Adipocyte (in vitro differentiated cells): Measurements from ENCODE around the gene EPB41.
A peak's percentile ranks its signal among the peaks of the same experiment; 100 is the strongest.

Experiments used
- DNase-seq: peaks from one replicate; pipeline ENCODE4 v3.0.0-alpha.2; 2015; ENCODE audit warnings: low read depth
- H3K27me3 ChIP-seq: replicated peaks from 2 replicates; pipeline ENCODE4 v1.7.0; 2013; ENCODE audit warnings: mild to moderate bottlenecking, low read length, moderate library complexity; ENCODE audit not compliant: control insufficient read depth, insufficient read depth
- H3K36me3 ChIP-seq: 2 replicates; pipeline ENCODE4 v1.7.0; 2013; ENCODE audit warnings: low read length, mild to moderate bottlenecking, moderate library complexity; ENCODE audit not compliant: control insufficient read depth, insufficient read depth, severe bottlenecking
- H3K4me1 ChIP-seq: 2 replicates; pipeline ENCODE4 v1.7.0; 2013; ENCODE audit warnings: mild to moderate bottlenecking, low read length, moderate library complexity; ENCODE audit not compliant: control insufficient read depth, insufficient read depth
- H3K4me3 ChIP-seq: 2 replicates; pipeline ENCODE4 v1.7.0; 2013; ENCODE audit warnings: mild to moderate bottlenecking, low read length, moderate library complexity
- H3K9ac ChIP-seq: 2 replicates; pipeline ENCODE4 v1.7.0; 2013; ENCODE audit warnings: mild to moderate bottlenecking, low read length, moderate library complexity
- H3K9me3 ChIP-seq: 2 replicates; pipeline ENCODE4 v1.7.0; 2013; ENCODE audit warnings: mild to moderate bottlenecking, low read length, moderate library complexity; ENCODE audit not compliant: control insufficient read depth

The EPB41 gene

DNA sequence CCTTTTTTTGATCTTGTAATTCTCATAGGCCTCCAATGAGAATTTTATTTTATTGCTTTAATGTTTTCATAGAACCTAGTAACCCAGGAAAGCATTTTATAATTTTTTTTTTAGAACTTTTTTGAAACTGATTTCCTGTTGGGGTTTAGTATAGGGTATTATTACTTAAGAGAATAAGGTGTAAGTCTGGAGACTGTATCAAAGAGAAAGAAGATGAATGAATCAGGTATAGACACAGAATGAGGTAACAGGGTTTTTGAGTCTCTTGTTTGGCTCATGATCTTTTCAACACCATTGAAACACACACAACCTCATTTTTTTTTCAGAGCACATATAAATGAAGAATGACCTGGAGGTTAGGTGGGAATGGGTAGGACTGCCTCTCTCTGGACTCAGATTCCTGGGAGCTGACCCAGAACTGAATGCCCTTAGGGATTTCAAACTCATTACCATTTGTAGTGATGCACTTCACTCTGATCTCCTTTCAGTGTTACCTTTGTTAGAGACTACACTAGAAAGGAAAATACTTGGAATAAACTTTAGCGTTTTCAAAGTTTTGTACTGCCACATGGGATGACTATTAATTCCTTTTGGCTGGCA lies 51.0 kb downstream of the EPB41 start:
- DNase-seq = no peak
- no peaks in the 10 kb centered on the region for H3K27me3 ChIP-seq
- H3K4me3 ChIP-seq = no peak overlapping the region
- no peaks in the 10 kb centered on the region for H3K36me3 ChIP-seq
- H3K4me1 ChIP-seq = peaks cover 17% of the 10 kb centered on the region
- H3K9ac ChIP-seq = no peak overlapping the region
- H3K9me3 ChIP-seq = no peaks in the 10 kb centered on the region

- no peak overlapping the region for H3K9ac ChIP-seq
- no peak for DNase-seq
- no peak overlapping the region for H3K4me3 ChIP-seq
- no peaks in the 10 kb centered on the region for H3K27me3 ChIP-seq
- H3K36me3 ChIP-seq = no peaks in the 10 kb centered on the region
- H3K4me1 ChIP-seq = peaks cover 21% of the 10 kb centered on the region
- H3K9me3 ChIP-seq = no peaks in the 10 kb centered on the region
These were observed 52.2 kb downstream of the EPB41 start for GRCh38 chr1:28966617-28967016.

DNA sequence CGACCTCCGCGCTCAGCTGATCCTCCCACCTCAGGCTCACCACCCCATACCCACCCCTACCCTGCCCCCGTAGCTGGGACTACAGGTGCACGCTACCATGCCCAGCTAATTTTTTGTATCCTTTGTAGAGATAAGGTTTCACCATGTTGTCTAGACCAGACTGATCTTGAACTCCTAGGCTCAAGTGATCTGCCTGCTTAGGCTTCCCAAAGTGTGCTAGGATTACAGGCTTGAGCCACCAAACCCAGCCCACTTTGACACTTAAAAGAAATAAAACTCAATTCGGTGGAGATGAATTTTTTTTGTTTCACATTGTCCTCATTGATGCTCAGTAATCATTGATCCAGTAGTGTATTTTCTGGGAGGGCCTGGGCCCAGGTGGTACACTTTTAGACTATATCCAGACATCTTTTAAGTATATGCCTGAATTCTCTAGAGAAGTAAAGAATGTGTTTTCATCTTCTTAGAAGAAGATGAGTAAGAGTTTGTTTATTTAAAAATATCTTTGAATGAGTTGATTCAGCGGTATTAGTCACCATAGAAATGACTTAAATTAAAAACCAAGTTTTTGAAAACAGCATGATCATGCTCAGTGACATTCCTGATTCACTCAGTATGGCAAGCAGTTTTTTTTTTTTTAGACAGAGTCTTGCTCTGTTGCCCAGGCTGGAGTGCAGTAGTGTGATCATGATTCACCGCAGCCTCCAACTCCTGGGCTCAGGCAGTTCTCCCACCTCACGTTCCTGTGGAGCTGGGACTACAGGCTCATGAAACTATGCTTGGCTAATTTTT lies 57.8 kb downstream of the EPB41 start:
- H3K36me3 ChIP-seq = no peaks in the 10 kb centered on the region
- peaks cover 37% of the 10 kb centered on the region for H3K4me1 ChIP-seq
- H3K27me3 ChIP-seq = no peaks in the 10 kb centered on the region
- no peaks in the 10 kb centered on the region for H3K9me3 ChIP-seq
- no peak overlapping the region for H3K4me3 ChIP-seq
- peak; percentile 79 for DNase-seq
- H3K9ac ChIP-seq = peak overlapping the region; percentile 77

- no peaks in the 10 kb centered on the region for H3K27me3 ChIP-seq
- H3K4me1 ChIP-seq = peaks cover 42% of the 10 kb centered on the region
- no peaks in the 10 kb centered on the region for H3K9me3 ChIP-seq
- H3K4me3 ChIP-seq = peak overlapping the region; percentile 26
- peak; percentile 79 for DNase-seq
- H3K36me3 ChIP-seq = no peaks in the 10 kb centered on the region
- H3K9ac ChIP-seq = peak overlapping the region; percentile 77
These were observed 59.4 kb downstream of the EPB41 start for GRCh38 chr1:28973596-28974421.

DNA sequence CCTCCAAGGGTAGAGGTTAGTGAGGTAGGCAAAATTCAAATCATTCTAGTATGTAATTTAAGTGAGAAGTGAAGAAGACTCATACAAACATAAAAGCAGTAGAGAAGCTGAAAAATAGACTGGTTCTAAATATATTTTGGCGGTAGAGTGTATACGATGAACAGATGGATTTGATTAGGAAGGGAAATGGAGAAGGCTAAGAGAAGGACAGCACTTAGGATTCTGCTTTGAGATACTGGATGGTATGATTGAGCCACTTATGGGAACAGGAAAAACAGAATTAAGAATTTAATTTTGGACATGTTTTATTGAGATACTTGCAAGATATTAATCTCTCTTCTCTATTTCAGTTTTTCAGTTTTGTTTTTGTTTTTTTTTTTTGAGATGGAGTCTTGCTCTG lies 60.1 kb downstream of the EPB41 start:
- H3K9ac ChIP-seq = peak overlapping the region; percentile 77
- H3K4me3 ChIP-seq = peak overlapping the region; percentile 26
- DNase-seq = peak; percentile 76
- H3K9me3 ChIP-seq = no peaks in the 10 kb centered on the region
- H3K4me1 ChIP-seq = peaks cover 48% of the 10 kb centered on the region
- no peaks in the 10 kb centered on the region for H3K36me3 ChIP-seq
- H3K27me3 ChIP-seq = no peaks in the 10 kb centered on the region

- Histone ChIP-seq H3K27me3 (no peaks in the 10 kb centered on the region), H3K9me3 (no peaks in the 10 kb centered on the region), H3K4me3 (no peak overlapping the region), H3K4me1 (peaks cover 58% of the 10 kb centered on the region), H3K9ac (no peak overlapping the region), H3K36me3 (no peaks in the 10 kb centered on the region)
- DNase-seq = no peak
These were observed 61.9 kb downstream of the EPB41 start for GRCh38 chr1:28976248-28976647.

DNA sequence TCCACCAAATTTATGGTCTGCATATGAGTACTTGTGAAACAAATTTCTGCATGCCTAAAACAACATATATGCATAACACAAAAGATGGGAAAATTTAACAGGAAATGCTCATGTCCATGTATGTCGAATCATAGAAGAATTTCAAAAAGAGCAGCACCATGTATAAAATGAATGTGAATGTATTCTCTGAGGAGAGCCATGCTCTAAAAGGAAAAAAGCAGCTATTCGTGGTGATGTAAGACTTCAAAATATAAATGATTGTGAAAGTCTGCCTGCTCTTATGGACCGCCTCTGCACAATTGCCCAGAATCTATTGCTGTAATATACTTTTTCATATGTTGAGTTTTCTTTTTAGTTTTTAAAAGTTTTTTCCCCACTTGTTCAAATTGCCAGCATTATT lies 66.8 kb downstream of the EPB41 start:
- peak; percentile 35 for DNase-seq
- peaks cover 25% of the 10 kb centered on the region for H3K4me1 ChIP-seq
- no peaks in the 10 kb centered on the region for H3K36me3 ChIP-seq
- H3K9ac ChIP-seq = no peak overlapping the region
- no peak overlapping the region for H3K4me3 ChIP-seq
- no peaks in the 10 kb centered on the region for H3K27me3 ChIP-seq
- H3K9me3 ChIP-seq = no peaks in the 10 kb centered on the region

DNA sequence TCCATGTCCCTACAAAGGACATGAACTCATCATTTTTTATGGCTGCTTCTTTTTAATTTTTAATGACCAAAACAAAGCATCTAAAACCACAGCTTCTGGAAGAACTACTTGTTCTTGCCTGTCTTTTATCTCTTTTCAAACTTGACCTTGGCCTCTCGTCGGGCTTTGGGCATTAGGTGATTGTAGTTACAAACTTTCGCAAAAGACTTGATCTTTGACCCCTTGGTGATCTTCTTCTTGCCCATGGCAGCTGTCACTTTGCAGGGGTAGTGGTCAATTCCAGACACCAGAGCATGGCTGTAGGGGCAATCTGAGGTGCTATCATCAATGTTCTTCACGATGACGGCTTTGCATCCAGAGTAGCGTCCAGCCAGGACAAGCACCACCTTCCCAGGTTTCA lies 67.8 kb downstream of the EPB41 start:
- no peak overlapping the region for H3K4me3 ChIP-seq
- no peak for DNase-seq
- no peaks in the 10 kb centered on the region for H3K27me3 ChIP-seq
- H3K9me3 ChIP-seq = no peaks in the 10 kb centered on the region
- no peak overlapping the region for H3K9ac ChIP-seq
- no peaks in the 10 kb centered on the region for H3K36me3 ChIP-seq
- peaks cover 29% of the 10 kb centered on the region for H3K4me1 ChIP-seq

DNA sequence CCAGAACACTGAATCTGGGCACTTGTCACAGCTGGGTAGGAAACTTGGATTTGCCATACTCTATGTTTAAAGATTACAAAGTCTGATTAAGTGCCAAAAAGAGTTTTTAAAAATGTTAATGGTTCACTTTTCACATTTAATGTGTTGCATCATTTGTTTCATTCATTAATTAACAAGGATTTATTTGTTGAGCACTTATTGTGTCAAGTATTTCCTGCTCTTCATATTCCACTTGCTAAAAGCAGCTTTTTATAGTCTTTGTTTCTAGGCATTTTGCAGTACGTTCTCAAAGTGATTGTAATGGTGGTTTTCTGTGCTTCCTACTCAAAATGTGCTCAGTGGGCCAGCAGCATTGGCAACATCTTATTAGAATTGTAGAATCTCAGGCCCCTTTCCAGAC lies 68.7 kb downstream of the EPB41 start:
- Histone ChIP-seq H3K4me1 (peaks cover 29% of the 10 kb centered on the region), H3K9ac (no peak overlapping the region), H3K27me3 (no peaks in the 10 kb centered on the region), H3K9me3 (no peaks in the 10 kb centered on the region), H3K36me3 (no peaks in the 10 kb centered on the region), H3K4me3 (no peak overlapping the region)
- no peak for DNase-seq

DNA sequence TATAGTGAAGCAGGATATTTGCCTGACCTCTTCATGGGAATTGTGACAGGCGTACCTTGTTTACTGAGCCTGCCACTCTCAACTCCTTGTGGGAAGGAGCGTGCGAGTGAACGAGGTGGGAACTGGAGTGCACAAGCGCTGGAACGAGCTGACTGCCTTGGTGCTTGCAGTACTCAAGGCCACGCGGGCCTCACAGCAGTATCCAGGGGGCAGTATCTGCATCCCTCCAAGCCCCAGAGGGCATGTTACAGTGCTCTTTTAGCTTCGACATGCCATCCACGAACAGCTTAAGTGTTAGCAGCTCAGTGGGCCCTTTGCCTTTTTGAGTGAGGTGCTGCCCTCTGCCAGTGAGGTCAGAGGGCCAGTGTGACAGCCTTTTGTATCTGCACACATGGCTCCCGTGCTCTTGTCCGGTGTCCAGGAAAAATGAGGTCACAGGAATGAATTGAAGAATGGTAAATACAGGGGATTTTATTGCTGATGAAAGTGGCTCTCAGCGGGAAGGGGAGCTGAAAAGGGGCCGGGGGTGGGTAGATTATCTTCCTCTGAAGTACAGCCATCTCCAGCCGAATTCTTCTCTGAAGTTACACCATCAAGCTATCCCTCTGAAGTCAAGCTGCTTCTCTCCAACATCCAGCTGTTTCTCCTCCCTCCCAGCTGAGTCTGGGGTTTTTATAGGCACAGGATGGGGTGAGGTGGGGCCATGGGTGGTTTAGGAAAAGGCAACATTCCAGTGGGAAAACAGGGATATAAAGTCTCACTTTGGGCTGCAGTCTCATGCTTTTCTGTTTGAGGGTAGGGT lies 69.3 kb downstream of the EPB41 start:
- H3K9ac ChIP-seq = no peak overlapping the region
- H3K27me3 ChIP-seq = no peaks in the 10 kb centered on the region
- no peaks in the 10 kb centered on the region for H3K36me3 ChIP-seq
- H3K4me1 ChIP-seq = peaks cover 25% of the 10 kb centered on the region
- no peak overlapping the region for H3K4me3 ChIP-seq
- no peaks in the 10 kb centered on the region for H3K9me3 ChIP-seq
- no peak for DNase-seq

- no peak overlapping the region for H3K9ac ChIP-seq
- H3K4me3 ChIP-seq = no peak overlapping the region
- H3K4me1 ChIP-seq = peaks cover 19% of the 10 kb centered on the region
- H3K36me3 ChIP-seq = no peaks in the 10 kb centered on the region
- no peaks in the 10 kb centered on the region for H3K9me3 ChIP-seq
- DNase-seq = no peak
- no peaks in the 10 kb centered on the region for H3K27me3 ChIP-seq
These were observed 69.9 kb downstream of the EPB41 start for GRCh38 chr1:28984311-28984684.
